ENCODE data around the gene CMYA5. TPM values are rescaled to one million over a fixed set of nuclear protein-coding genes. Genes with fewer than 3 reads are reported as not detected.

Gene CMYA5
- total and polyA plus RNA-seq, 9 of the 15 experiments (the other 6 are each of a cell fraction or from before 2014, with no cell fraction given) = 0.18 to 1.1 (median 0.32) TPM

GRCh38 chr5:79800979-79801827 lies 111.6 kb downstream of the CMYA5 start (continued):
- TF ChIP-seq, protein P1, sequence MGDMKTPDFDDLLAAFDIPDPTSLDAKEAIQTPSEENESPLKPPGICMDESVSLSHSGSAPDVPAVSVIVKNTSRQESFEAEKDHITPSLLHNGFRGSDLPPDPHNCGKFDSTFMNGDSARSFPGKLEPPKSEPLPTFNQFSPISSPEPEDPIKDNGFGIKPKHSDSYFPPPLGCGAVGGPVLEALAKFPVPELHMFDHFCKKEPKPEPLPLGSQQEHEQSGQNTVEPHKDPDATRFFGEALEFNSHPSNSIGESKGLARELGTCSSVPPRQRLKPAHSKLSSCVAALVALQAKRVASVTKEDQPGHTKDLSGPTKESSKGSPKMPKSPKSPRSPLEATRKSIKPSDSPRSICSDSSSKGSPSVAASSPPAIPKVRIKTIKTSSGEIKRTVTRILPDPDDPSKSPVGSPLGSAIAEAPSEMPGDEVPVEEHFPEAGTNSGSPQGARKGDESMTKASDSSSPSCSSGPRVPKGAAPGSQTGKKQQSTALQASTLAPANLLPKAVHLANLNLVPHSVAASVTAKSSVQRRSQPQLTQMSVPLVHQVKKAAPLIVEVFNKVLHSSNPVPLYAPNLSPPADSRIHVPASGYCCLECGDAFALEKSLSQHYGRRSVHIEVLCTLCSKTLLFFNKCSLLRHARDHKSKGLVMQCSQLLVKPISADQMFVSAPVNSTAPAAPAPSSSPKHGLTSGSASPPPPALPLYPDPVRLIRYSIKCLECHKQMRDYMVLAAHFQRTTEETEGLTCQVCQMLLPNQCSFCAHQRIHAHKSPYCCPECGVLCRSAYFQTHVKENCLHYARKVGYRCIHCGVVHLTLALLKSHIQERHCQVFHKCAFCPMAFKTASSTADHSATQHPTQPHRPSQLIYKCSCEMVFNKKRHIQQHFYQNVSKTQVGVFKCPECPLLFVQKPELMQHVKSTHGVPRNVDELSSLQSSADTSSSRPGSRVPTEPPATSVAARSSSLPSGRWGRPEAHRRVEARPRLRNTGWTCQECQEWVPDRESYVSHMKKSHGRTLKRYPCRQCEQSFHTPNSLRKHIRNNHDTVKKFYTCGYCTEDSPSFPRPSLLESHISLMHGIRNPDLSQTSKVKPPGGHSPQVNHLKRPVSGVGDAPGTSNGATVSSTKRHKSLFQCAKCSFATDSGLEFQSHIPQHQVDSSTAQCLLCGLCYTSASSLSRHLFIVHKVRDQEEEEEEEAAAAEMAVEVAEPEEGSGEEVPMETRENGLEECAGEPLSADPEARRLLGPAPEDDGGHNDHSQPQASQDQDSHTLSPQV (IDR thresholded peaks at IDR 0.05) = 0 out of 2 replicates have a peak, but pooled peaks have one; percentile 60
- TF ChIP-seq RFX5 (IDR thresholded peaks at IDR 0.05; ENCODE audit: low read depth, low read length) (no peak), CHD4 (IDR thresholded peaks at IDR 0.05; ENCODE audit: insufficient read depth, insufficient replicate concordance, low read depth, low read length, poor library complexity, severe bottlenecking) (no peak), TGIF2 (CRISPR knock-in tag; IDR thresholded peaks at IDR 0.05) (no peak), SRSF9 (IDR thresholded peaks at IDR 0.05; ENCODE audit: borderline replicate concordance, low read depth, low read length) (no peak), MLLT1 (IDR thresholded peaks at IDR 0.05) (peak in 1 of 2 experiments; percentile 35; a peak in 1 of 4 replicates), CTCF (IDR thresholded peaks at IDR 0.05 in 2 of 3, conservative IDR thresholded peaks at IDR 0.05 in 1 of 3; ENCODE audit: insufficient read depth in 2 of 3, low read depth in 1 of 3, low read length in 3 of 3) (no peak), MYC (IDR thresholded peaks at IDR 0.05; ENCODE audit: low read depth, low read length) (no peak), MYC (CRISPR knock-in tag; IDR thresholded peaks at IDR 0.05; ENCODE audit: borderline replicate concordance, low read depth) (no peak), SMAD4 (CRISPR knock-in tag; conservative IDR thresholded peaks at IDR 0.05) (0 out of 2 replicates have a peak, but pooled peaks have one; percentile 28), TSC22D4 (tag; IDR thresholded peaks at IDR 0.05) (no peak), SPI1 (IDR thresholded peaks at IDR 0.05; ENCODE audit: borderline replicate concordance, low read depth, low read length) (peak; percentile 88), POLR2A (conservative IDR thresholded peaks at IDR 0.05) (no peak), DMBX1 (CRISPR knock-in tag; IDR thresholded peaks at IDR 0.05; ENCODE audit: borderline replicate concordance) (no peak)
- TF ChIP-seq, protein P2, sequence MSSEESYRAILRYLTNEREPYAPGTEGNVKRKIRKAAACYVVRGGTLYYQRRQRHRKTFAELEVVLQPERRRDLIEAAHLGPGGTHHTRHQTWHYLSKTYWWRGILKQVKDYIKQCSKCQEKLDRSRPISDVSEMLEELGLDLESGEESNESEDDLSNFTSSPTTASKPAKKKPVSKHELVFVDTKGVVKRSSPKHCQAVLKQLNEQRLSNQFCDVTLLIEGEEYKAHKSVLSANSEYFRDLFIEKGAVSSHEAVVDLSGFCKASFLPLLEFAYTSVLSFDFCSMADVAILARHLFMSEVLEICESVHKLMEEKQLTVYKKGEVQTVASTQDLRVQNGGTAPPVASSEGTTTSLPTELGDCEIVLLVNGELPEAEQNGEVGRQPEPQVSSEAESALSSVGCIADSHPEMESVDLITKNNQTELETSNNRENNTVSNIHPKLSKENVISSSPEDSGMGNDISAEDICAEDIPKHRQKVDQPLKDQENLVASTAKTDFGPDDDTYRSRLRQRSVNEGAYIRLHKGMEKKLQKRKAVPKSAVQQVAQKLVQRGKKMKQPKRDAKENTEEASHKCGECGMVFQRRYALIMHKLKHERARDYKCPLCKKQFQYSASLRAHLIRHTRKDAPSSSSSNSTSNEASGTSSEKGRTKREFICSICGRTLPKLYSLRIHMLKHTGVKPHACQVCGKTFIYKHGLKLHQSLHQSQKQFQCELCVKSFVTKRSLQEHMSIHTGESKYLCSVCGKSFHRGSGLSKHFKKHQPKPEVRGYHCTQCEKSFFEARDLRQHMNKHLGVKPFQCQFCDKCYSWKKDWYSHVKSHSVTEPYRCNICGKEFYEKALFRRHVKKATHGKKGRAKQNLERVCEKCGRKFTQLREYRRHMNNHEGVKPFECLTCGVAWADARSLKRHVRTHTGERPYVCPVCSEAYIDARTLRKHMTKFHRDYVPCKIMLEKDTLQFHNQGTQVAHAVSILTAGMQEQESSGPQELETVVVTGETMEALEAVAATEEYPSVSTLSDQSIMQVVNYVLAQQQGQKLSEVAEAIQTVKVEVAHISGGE (CRISPR knock-in tag; IDR thresholded peaks at IDR 0.05) = no peak

Data from K562 (cell line).